HG02759 (cell line): ENCODE data around the gene STK38L.

Experiments used
- ATAC-seq: cut with Tn5 transposase; IDR thresholded peaks from one replicate; pipeline ENCODE4 v1.9.1; 2021; ENCODE audit warnings: mild to moderate bottlenecking, moderate library complexity; ENCODE audit not compliant: unreplicated experiment

The STK38L gene

DNA sequence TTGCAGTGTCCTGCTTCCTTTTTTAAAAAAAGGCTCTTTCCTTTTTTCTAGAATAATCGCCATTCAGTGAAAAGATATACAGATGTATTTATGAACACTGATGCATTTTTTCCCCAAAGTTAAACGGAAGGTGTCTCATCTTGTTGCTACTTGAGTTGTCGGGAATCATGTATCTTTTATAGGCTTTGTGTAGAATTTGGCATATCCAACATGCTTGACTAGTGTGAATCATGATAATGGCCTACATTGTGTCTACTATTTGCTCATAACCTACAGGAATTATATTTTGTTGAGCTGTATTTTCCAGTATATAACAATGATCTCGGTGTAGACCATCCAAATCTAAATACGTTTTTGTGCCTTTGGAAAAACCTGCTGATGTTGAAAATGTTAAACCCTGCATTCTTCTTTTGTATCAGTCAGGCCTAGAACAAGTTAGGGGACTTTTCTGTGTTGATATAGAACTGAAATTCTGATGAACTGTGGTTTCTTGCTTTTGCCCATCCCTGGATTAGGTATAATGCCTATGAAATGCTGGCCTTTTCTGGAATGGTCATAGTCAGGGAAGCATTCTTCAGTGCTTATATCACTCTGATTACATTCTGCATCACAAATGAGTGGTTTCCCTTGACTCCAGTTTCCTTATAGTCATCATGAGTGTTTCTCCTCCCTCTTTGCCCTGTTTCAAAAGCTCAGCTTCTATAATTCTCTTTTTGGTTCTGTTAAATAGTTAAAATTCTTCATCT is 99.3 kb downstream of the STK38L start:
- no peak for ATAC-seq

DNA sequence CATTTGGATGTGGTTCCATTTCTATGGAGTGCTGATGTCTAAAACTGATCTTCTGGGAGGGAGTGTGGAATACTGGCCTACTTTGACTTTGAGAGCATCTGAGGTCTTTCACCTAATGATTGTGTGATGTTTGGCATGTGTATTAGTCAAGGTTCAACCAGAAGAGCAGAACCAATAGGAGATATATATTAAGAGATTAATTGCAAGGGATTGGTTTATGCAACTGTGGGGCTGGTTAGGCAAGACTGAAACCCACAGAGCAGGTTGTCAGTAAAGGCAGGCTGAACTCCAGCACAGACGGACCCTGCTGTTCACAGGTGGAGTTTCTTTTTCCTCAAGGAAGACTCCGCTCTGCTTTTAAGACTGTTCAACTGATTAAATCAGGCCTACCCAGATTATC is 100.2 kb downstream of the STK38L start:
- no peak for ATAC-seq

DNA sequence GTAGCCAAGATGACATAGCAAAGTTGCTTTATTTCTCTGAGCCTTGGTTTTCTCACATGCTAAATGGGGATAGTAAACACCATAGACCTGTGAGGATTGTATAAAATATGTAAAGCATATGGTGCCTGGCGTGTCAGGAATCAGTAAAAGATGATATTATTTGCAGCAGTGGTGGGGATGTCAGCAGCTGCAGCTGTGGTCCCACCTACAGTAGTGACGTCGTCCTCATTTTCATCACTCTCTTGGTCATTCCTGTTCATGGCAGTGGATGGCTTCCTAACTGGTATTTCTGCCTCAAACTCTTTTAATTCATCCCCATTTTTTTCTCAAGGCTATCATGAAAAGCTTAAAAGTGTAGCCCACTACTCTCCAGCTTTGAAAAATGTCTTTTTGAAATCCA is 100.7 kb downstream of the STK38L start:
- no peak for ATAC-seq

DNA sequence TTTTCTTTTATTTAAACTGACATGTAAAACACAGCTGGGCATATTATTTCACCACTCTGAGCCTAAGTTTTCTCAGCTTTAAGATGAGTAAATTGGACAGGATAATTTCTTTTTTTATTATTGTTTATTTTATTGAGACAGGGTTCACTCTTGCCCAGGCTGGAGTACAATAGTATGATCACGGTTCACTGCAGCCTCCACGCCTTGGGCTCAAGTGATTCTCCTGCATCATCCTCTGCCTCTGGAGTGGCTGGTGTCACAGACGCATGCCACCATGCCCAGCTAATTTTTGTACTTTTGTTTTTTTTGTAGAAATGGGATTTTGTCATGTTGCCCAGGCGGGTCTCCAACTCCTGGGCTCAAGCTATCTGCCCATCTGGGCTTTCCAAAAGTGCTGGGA is 101.3 kb downstream of the STK38L start:
- ATAC-seq = no peak

DNA sequence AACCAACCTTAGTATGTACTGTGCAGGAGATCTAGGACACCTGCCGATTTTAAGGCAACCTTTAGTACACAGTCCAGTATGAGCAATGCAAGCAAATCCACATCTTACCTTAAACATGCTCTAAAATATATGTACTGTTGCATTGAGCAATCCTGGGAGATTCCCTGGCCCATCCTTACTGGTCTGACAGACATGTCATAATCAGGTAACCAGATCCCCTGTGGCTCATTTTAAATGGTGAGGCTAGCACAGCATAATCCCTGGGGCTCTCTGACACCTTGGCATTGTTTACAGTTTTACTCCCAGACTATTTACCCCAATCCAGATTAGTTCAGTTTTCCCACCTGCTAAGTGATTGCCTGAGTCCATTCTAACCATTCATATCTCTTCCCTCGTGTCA is 103.7 kb downstream of the STK38L start:
- ATAC-seq = no peak

- ATAC-seq = no peak
Measured at GRCh38 chr12:27351476-27351875, 107.4 kb downstream of the STK38L start.

GRCh38 chr12:27355486-27355885 is 111.4 kb downstream of the STK38L start:
- ATAC-seq = no peak

- no peak for ATAC-seq
Measured at GRCh38 chr12:27355979-27356378, 111.9 kb downstream of the STK38L start.

GRCh38 chr12:27359578-27360340 is 115.7 kb downstream of the STK38L start:
- no peak for ATAC-seq

DNA sequence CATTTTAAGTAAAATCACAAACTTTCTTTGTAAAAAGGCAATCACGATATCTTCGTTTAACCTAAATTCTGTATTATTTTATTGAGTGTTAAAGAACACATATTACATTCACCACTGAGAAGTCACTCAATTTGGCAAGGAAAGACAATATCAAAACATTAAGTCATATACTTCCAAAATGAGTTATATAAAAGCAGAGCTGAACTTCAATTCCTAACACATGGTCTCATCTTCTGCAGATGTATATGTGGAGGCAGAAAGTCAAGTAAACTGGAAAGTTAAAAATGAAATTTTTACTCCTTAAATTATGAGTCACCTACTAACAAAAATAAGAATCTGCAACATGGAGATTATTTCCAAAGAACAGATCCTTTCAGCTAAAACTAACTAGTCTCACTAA is 117.3 kb downstream of the STK38L start:
- ATAC-seq = no peak

DNA sequence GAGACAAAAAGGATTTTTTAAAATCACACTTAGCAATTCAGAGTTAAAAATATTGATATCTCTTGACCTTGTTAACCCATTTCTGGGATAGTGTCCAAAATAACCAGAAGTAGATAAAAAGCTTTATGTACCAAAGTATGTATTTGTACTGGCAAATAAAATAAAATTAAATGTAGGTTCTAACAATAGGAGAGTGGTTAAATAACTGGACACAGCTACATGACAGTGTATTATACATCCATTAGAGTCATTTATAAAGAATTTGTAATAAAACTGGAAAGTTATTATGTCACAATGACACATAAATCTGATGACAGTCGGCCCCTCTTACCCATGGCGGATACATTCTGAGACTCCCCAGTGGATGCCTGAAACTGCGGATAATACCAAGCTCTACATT is 122.5 kb downstream of the STK38L start:
- no peak for ATAC-seq

GRCh38 chr12:27367078-27367477 is 123.0 kb downstream of the STK38L start:
- ATAC-seq = no peak
